K562 (cell line): Measurements from ENCODE around the gene POLD3.

ENCODE experiments used
- EZH2 ChIP-seq: IDR thresholded peaks from 2 replicates; pipeline ENCODE4 v1.6.1; 2012; ENCODE audit warnings: low read depth, mild to moderate bottlenecking, inconsistent platforms, low read length, borderline replicate concordance
- TF ChIP-seq, protein P1 (sequence below): fragments of 250-450 bp; sonication (Bioruptor Pico); IDR thresholded peaks from 2 replicates; pipeline ENCODE4 v1.8.0; 2021; ENCODE audit warnings: borderline replicate concordance, mild to moderate bottlenecking, moderate library complexity; ENCODE audit not compliant: poor library complexity, severe bottlenecking

DNA sequence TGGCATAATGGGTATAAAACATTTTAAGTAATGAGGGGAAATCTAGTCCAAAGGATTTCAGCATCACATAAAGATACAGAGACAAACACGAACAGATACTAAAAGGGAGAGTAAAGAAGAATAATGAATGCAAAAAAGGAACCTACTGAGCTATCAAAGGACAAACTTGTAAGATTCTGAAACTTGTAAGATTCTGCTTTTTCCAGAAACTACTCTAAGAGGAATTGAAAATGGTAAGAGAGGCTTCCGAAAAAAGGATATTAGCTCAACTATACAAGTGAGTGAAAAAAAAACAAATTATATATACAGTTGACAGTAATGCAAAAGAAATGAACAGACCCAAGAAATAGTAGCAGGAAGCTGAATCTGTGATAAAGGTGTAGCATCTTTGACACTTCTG, 37.7 kb downstream of the POLD3 start:
- TF ChIP-seq, protein P1, sequence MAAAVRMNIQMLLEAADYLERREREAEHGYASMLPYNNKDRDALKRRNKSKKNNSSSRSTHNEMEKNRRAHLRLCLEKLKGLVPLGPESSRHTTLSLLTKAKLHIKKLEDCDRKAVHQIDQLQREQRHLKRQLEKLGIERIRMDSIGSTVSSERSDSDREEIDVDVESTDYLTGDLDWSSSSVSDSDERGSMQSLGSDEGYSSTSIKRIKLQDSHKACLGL = no peak
- no peak for TF ChIP-seq EZH2
